Loucy (cell line): Measurements from ENCODE around the gene PARVA.

Experiments
- H2AFZ ChIP-seq: fragments of 200-600 bp; sonication (generic); 2 replicates; pipeline ENCODE4 v1.6.0; 2016; ENCODE audit warnings: antibody characterized with exemption, mild to moderate bottlenecking, low read length, moderate library complexity
- H3F3A ChIP-seq: fragments of 200-600 bp; 2 replicates; pipeline ENCODE4 v1.6.0; 2016; ENCODE audit warnings: antibody characterized with exemption, low read depth, mild to moderate bottlenecking
- H3K27me3 ChIP-seq: fragments of 200-600 bp; sonication (generic); 2 replicates; pipeline ENCODE4 v1.6.1; 2014; ENCODE audit warnings: low read length, mild to moderate bottlenecking; ENCODE audit not compliant: insufficient read depth, poor library complexity, severe bottlenecking
- H3K36me3 ChIP-seq: fragments of 200-600 bp; sonication (generic); 2 replicates; pipeline ENCODE4 v1.6.1; 2016; ENCODE audit warnings: low read length; ENCODE audit not compliant: insufficient read depth
- H3K4me1 ChIP-seq: fragments of 200-600 bp; sonication (generic); 2 replicates; pipeline ENCODE4 v1.5.1; 2014; ENCODE audit warnings: low read length, mild to moderate bottlenecking; ENCODE audit not compliant: insufficient read depth, poor library complexity, severe bottlenecking
- H3K4me2 ChIP-seq: fragments of 200-600 bp; sonication (generic); 2 replicates; pipeline ENCODE4 v1.6.0; 2014; ENCODE audit warnings: antibody characterized with exemption, low read length, low read depth, mild to moderate bottlenecking; ENCODE audit not compliant: poor library complexity, severe bottlenecking
- H3K4me3 ChIP-seq: fragments of 200-600 bp; sonication (generic); 2 replicates; pipeline ENCODE4 v1.5.1; 2014; ENCODE audit warnings: low read length, mild to moderate bottlenecking, mixed read lengths; ENCODE audit not compliant: poor library complexity, severe bottlenecking
- H3K79me2 ChIP-seq: fragments of 200-600 bp; sonication (generic); 2 replicates; pipeline ENCODE4 v1.6.1; 2014; ENCODE audit warnings: low read length; ENCODE audit not compliant: insufficient read depth
- H3K9ac ChIP-seq: fragments of 200-600 bp; sonication (generic); 2 replicates; pipeline ENCODE4 v1.6.0; 2014; ENCODE audit warnings: mild to moderate bottlenecking, low read depth, low read length, moderate library complexity; ENCODE audit not compliant: poor library complexity, severe bottlenecking
- H3K9me2 ChIP-seq: fragments of 200-600 bp; sonication (generic); replicated peaks from 2 replicates; pipeline ENCODE4 v1.6.1; 2016; ENCODE audit warnings: low read depth, low read length, mixed read lengths
- H3K9me3 ChIP-seq: fragments of 200-600 bp; sonication (generic); 2 replicates; pipeline ENCODE4 v1.6.1; 2014; ENCODE audit warnings: mild to moderate bottlenecking, antibody characterized with exemption, low read length, low read depth; ENCODE audit not compliant: insufficient read depth
- H4K20me1 ChIP-seq: fragments of 200-600 bp; sonication (generic); 2 replicates; pipeline ENCODE4 v1.6.0; 2014; ENCODE audit warnings: antibody characterized with exemption, low read length, mild to moderate bottlenecking; ENCODE audit not compliant: insufficient read depth, poor library complexity, severe bottlenecking
- CTCF ChIP-seq: fragments of 200-600 bp; sonication (generic); conservative IDR thresholded peaks from 2 replicates; pipeline ENCODE4 v1.5.1; 2014; ENCODE audit warnings: mild to moderate bottlenecking, antibody characterized with exemption, low read length
- EZH2phosphoT487 ChIP-seq: fragments of 200-600 bp; IDR thresholded peaks from 2 replicates; pipeline ENCODE4 v1.6.1; 2018; ENCODE audit warnings: antibody characterized with exemption, mild to moderate bottlenecking, moderate library complexity, borderline replicate concordance

Gene PARVA

GRCh38 chr11:12449961-12450715, 72.8 kb downstream of the PARVA start:
- no peak for TF ChIP-seq CTCF
- TF ChIP-seq EZH2phosphoT487: no peak

GRCh38 chr11:12451179-12451814, 73.9 kb downstream of the PARVA start:
- Histone ChIP-seq H3K9me2 (no peaks in the 10 kb centered on the region), H3K79me2 (no peaks in the 10 kb centered on the region), H3K9me3 (no peaks in the 10 kb centered on the region)

More at GRCh38 chr11:12449961-12450715, 72.8 kb downstream of the PARVA start:
- Histone ChIP-seq H3K9me2 (no peaks in the 10 kb centered on the region), H3K4me1 (no peaks in the 10 kb centered on the region), H3K9ac (no peak overlapping the region), H3K27me3 (no peaks in the 10 kb centered on the region), H3K4me3 (no peak overlapping the region), H4K20me1 (no peaks in the 10 kb centered on the region), H3K79me2 (no peaks in the 10 kb centered on the region), H2AFZ (no peak overlapping the region), H3K9me3 (no peaks in the 10 kb centered on the region), H3F3A (no peaks in the 10 kb centered on the region), H3K36me3 (no peaks in the 10 kb centered on the region), H3K4me2 (no peak overlapping the region)

GRCh38 chr11:12453243-12453642, 75.9 kb downstream of the PARVA start:
- Histone ChIP-seq H4K20me1 (no peaks in the 10 kb centered on the region), H2AFZ (no peak overlapping the region), H3K4me1 (no peaks in the 10 kb centered on the region), H3K4me3 (no peak overlapping the region), H3K4me2 (no peak overlapping the region), H3K27me3 (no peaks in the 10 kb centered on the region), H3K9me2 (no peaks in the 10 kb centered on the region), H3K9me3 (no peaks in the 10 kb centered on the region), H3K9ac (no peak overlapping the region), H3K36me3 (no peaks in the 10 kb centered on the region), H3K79me2 (no peaks in the 10 kb centered on the region), H3F3A (no peaks in the 10 kb centered on the region)
- TF ChIP-seq EZH2phosphoT487 (no peak), CTCF (no peak)

More at GRCh38 chr11:12451179-12451814, 73.9 kb downstream of the PARVA start:
- H3F3A ChIP-seq: no peaks in the 10 kb centered on the region
- no peak overlapping the region for H3K4me3 ChIP-seq
- H4K20me1 ChIP-seq: no peaks in the 10 kb centered on the region
- H2AFZ ChIP-seq: no peak overlapping the region
- no peak overlapping the region for H3K4me2 ChIP-seq
- TF ChIP-seq CTCF (no peak), EZH2phosphoT487 (no peak)
- H3K27me3 ChIP-seq: no peaks in the 10 kb centered on the region
- no peak overlapping the region for H3K9ac ChIP-seq
- no peaks in the 10 kb centered on the region for H3K4me1 ChIP-seq
- H3K36me3 ChIP-seq: no peaks in the 10 kb centered on the region
